ENCODE measurements around the gene TMPRSS9. TPM values are rescaled to one million over a fixed set of nuclear protein-coding genes. Genes with fewer than 3 reads are reported as not detected.
A peak's percentile ranks its signal among the peaks of the same experiment; 100 is the strongest.
"Not testable (repeated sequence)": the region's sequence is repeated elsewhere in the genome, so short reads cannot be mapped to it uniquely, and the experiment has no call there.

The TMPRSS9 gene
- total RNA-seq, 3 donors from 2014 or later (not counting 1 experiment from before 2014, with no cell fraction given), result not detected

GRCh38 chr19:2389594-2389993 lies 29.5 kb downstream of the TMPRSS9 start:
- H3K27me3 ChIP-seq (ENCODE audit: control insufficient read depth, insufficient read depth, low read length), result no peaks in the 10 kb centered on the region
- peaks cover 15% of the 10 kb centered on the region for H3K4me1 ChIP-seq (ENCODE audit: control insufficient read depth, insufficient read depth, low read length)
- no peak overlapping the region for H3K4me3 Mint-ChIP-seq
- H3K4me1 Mint-ChIP-seq, result peaks cover 5% of the 10 kb centered on the region in 2 donors
- no peaks in the 10 kb centered on the region for H3K36me3 Mint-ChIP-seq
- H3K27me3 Mint-ChIP-seq (ENCODE audit: low read depth in 2 of 2), result peaks cover 6% of the 10 kb centered on the region in 2 donors
- no peak overlapping the region for H3K27ac ChIP-seq (ENCODE audit: low read length)
- WGBS (ENCODE audit: insufficient coverage), result 88% methylated on average over 21 of the region's 21 CpGs
- no peaks in the 10 kb centered on the region for H3K36me3 ChIP-seq (ENCODE audit: control insufficient read depth, insufficient read depth, low read length)
- no peaks in the 10 kb centered on the region for H3K9me3 Mint-ChIP-seq
- intact Hi-C loops (cut with micrococcal nuclease), result no loop called here
- ATAC-seq, result no peak
- no peaks in the 10 kb centered on the region for H3K9me3 ChIP-seq (ENCODE audit: control insufficient read depth, insufficient read depth, low read length)
- no peak overlapping the region for H3K4me3 ChIP-seq (ENCODE audit: low read length)
- DNase-seq, result no peak
- H3K27ac Mint-ChIP-seq, result no peak overlapping the region
- TF ChIP-seq CTCF (IDR thresholded peaks at IDR 0.05), result no peak

- H3K4me3 Mint-ChIP-seq, result no peak overlapping the region
- no peak overlapping the region for H3K4me3 ChIP-seq (ENCODE audit: low read length)
- peak overlapping the region in 1 of 2 donors; percentile 41 for H3K27ac Mint-ChIP-seq
- TF ChIP-seq CTCF (IDR thresholded peaks at IDR 0.05), result peak; percentile 75
- H3K36me3 ChIP-seq (ENCODE audit: control insufficient read depth, insufficient read depth, low read length), result no peaks in the 10 kb centered on the region
- H3K9me3 ChIP-seq (ENCODE audit: control insufficient read depth, insufficient read depth, low read length), result no peaks in the 10 kb centered on the region
- intact Hi-C loops (cut with micrococcal nuclease), result no loop called here
- ATAC-seq (peak; percentile 66 to 74 (median 69)), DNase-seq (peak in 1 of 2 donors; percentile 83)
- H3K36me3 Mint-ChIP-seq, result no peaks in the 10 kb centered on the region
- H3K9me3 Mint-ChIP-seq, result no peaks in the 10 kb centered on the region
- H3K27me3 Mint-ChIP-seq (ENCODE audit: low read depth in 2 of 2), result peaks cover 6% of the 10 kb centered on the region in 2 donors
- peaks cover 20% of the 10 kb centered on the region for H3K4me1 ChIP-seq (ENCODE audit: control insufficient read depth, insufficient read depth, low read length)
- 3% methylated on average over 8 of the region's 10 CpGs for WGBS (ENCODE audit: insufficient coverage)
- H3K27ac ChIP-seq (ENCODE audit: low read length), result no peak overlapping the region
- H3K4me1 Mint-ChIP-seq, result peaks cover 5% of the 10 kb centered on the region in 2 donors
- no peaks in the 10 kb centered on the region for H3K27me3 ChIP-seq (ENCODE audit: control insufficient read depth, insufficient read depth, low read length)
Measured at GRCh38 chr19:2391118-2391725, 31.2 kb downstream of the TMPRSS9 start.

GRCh38 chr19:2392366-2392765 lies 32.3 kb downstream of the TMPRSS9 start:
- TF ChIP-seq CTCF (IDR thresholded peaks at IDR 0.05), result no peak
- DNase-seq (no peak), ATAC-seq (no peak)
- no peak overlapping the region for H3K27ac Mint-ChIP-seq
- H3K27me3 Mint-ChIP-seq (ENCODE audit: low read depth in 2 of 2), result peaks cover 6% of the 10 kb centered on the region in 2 donors
- no peak overlapping the region for H3K4me3 Mint-ChIP-seq
- Histone ChIP-seq H3K9me3 (ENCODE audit: control insufficient read depth, insufficient read depth, low read length) (no peaks in the 10 kb centered on the region), H3K27ac (ENCODE audit: low read length) (no peak overlapping the region), H3K36me3 (ENCODE audit: control insufficient read depth, insufficient read depth, low read length) (no peaks in the 10 kb centered on the region), H3K4me3 (ENCODE audit: low read length) (no peak overlapping the region), H3K4me1 (ENCODE audit: control insufficient read depth, insufficient read depth, low read length) (peaks cover 20% of the 10 kb centered on the region), H3K27me3 (ENCODE audit: control insufficient read depth, insufficient read depth, low read length) (no peaks in the 10 kb centered on the region)
- H3K4me1 Mint-ChIP-seq, result peaks cover 5% of the 10 kb centered on the region in 2 donors
- no peaks in the 10 kb centered on the region for H3K9me3 Mint-ChIP-seq
- 72% methylated on average over 7 of the region's 7 CpGs for WGBS (ENCODE audit: insufficient coverage)
- no peaks in the 10 kb centered on the region for H3K36me3 Mint-ChIP-seq
- intact Hi-C loops (cut with micrococcal nuclease), result no loop called here

- H3K27ac Mint-ChIP-seq; ATAC-seq; H3K9me3 Mint-ChIP-seq; H3K4me3 Mint-ChIP-seq; H3K27me3 Mint-ChIP-seq (ENCODE audit: low read depth in 2 of 2); DNase-seq; H3K9me3 ChIP-seq (ENCODE audit: control insufficient read depth, insufficient read depth, low read length); H3K36me3 Mint-ChIP-seq; H3K36me3 ChIP-seq (ENCODE audit: control insufficient read depth, insufficient read depth, low read length); H3K27me3 ChIP-seq (ENCODE audit: control insufficient read depth, insufficient read depth, low read length); H3K4me3 ChIP-seq (ENCODE audit: low read length); H3K4me1 Mint-ChIP-seq; intact Hi-C loops (cut with micrococcal nuclease); H3K27ac ChIP-seq (ENCODE audit: low read length): not testable (repeated sequence)
- peaks cover 20% of the 10 kb centered on the region for H3K4me1 ChIP-seq (ENCODE audit: control insufficient read depth, insufficient read depth, low read length)
- 67% methylated on average over 8 of the region's 8 CpGs for WGBS (ENCODE audit: insufficient coverage)
Measured at GRCh38 chr19:2392899-2393298, 32.8 kb downstream of the TMPRSS9 start.

Measured in natural killer cell (primary cell).